PC-9 (cell line): ENCODE data around the gene UBR4. TPM values are rescaled to one million over a fixed set of nuclear protein-coding genes. Genes with fewer than 3 reads are reported as not detected.
A peak's percentile ranks its signal among the peaks of the same experiment; 100 is the strongest.

Source experiments
- BruUV-seq: library from RNA; stranded (reverse); fragments of 400-500 nt; replicated peaks from 2 replicates; lab custom pipeline; 2021; lab: Mats Ljungman, UMichigan
- CTCF ChIA-PET: fragments of 300-600 bp; sonication (Branson Sonifier 250); formaldehyde crosslinking; loops from one replicate; lab custom pipeline; 2022; ENCODE audit warnings: antibody characterized with exemption; lab: Charles Lee
- POLR2A ChIA-PET: fragments of 300-600 bp; sonication (Branson Sonifier 250); formaldehyde crosslinking; loops from one replicate; lab custom pipeline; 2022; ENCODE audit warnings: antibody characterized with exemption; ENCODE audit not compliant: unreplicated experiment; lab: Charles Lee
- DNase-seq, 2 experiments: peaks; one replicate each; pipeline versions ENCODE4 v3.0.0 to v3.0.0-alpha.2; 2015 to 2022; ENCODE audit warnings: mixed read lengths in 1 of 2
- H2AFZ ChIP-seq: fragments of 200-600 bp; sonication (generic); 2 replicates; pipeline ENCODE4 v1.8.1; 2017; ENCODE audit warnings: antibody characterized with exemption
- H3F3A ChIP-seq: fragments of 200-600 bp; sonication (generic); 2 replicates; pipeline ENCODE4 v1.8.1; 2017; ENCODE audit warnings: antibody characterized with exemption, mild to moderate bottlenecking, low read depth; ENCODE audit not compliant: insufficient read depth
- H3K27ac ChIP-seq: fragments of 200-600 bp; sonication (generic); 2 replicates; pipeline ENCODE4 v1.6.1; 2016; ENCODE audit warnings: mixed run types
- H3K27me3 ChIP-seq: fragments of 200-600 bp; sonication (generic); 2 replicates; pipeline ENCODE4 v1.6.1; 2016; ENCODE audit warnings: low read depth, mixed run types; ENCODE audit not compliant: insufficient read depth
- H3K36me3 ChIP-seq: fragments of 200-600 bp; sonication (generic); 2 replicates; pipeline ENCODE4 v1.6.1; 2016; ENCODE audit warnings: low read depth, mixed run types
- H3K4me1 ChIP-seq: fragments of 200-600 bp; sonication (generic); replicated peaks from 2 replicates; pipeline ENCODE4 v1.6.1; 2016; ENCODE audit warnings: mixed run types; ENCODE audit not compliant: insufficient read depth
- H3K4me2 ChIP-seq: fragments of 200-600 bp; sonication (generic); 2 replicates; pipeline ENCODE4 v1.6.1; 2017; ENCODE audit warnings: mixed run types
- H3K4me3 ChIP-seq: fragments of 200-600 bp; sonication (generic); 2 replicates; pipeline ENCODE4 v1.6.1; 2016; ENCODE audit warnings: mixed run types
- H3K79me2 ChIP-seq: fragments of 200-600 bp; sonication (generic); 2 replicates; pipeline ENCODE4 v1.6.1; 2017; ENCODE audit warnings: low read depth, mixed run types
- H3K9me2 ChIP-seq: fragments of 200-600 bp; sonication (generic); 2 replicates; pipeline ENCODE4 v1.8.1; 2017; ENCODE audit warnings: mild to moderate bottlenecking; ENCODE audit not compliant: insufficient read depth
- H3K9me3 ChIP-seq: fragments of 200-600 bp; sonication (generic); 2 replicates; pipeline ENCODE4 v1.8.1; 2016; ENCODE audit warnings: low read depth; ENCODE audit not compliant: insufficient read depth
- H4K20me1 ChIP-seq: fragments of 200-600 bp; sonication (generic); 2 replicates; pipeline ENCODE4 v1.8.1; 2017; ENCODE audit not compliant: insufficient read depth
- EZH2 ChIP-seq: fragments of 200-600 bp; sonication (generic); IDR thresholded peaks from 2 replicates; pipeline ENCODE4 v1.8.0; 2017; ENCODE audit warnings: antibody characterized with exemption, low read depth
- intact Hi-C: fragments of 100-400 bp; cut with micrococcal nuclease; formaldehyde crosslinking; loops from one replicate; pipeline ENCODE4 v1.10.0; 2022; ENCODE audit not compliant: unreplicated experiment
- total RNA-seq: library from RNA; stranded (reverse); gene quantifications from 2 replicates; pipeline ENCODE4 v1.2.3, GENCODE V29; 2021
- TF ChIP-seq, protein P1 (sequence below): fragments of 200-600 bp; sonication (generic); conservative IDR thresholded peaks from 2 replicates; pipeline ENCODE4 v1.6.1; 2017; ENCODE audit warnings: mixed run types, antibody characterized with exemption, mild to moderate bottlenecking, moderate library complexity

Gene UBR4
- total RNA-seq, 1 experiment from 2014 or later, result 117 TPM

- Histone ChIP-seq H3F3A (peaks cover 3% of the 10 kb centered on the region; the same call in 1 of the 2 replicates), H3K27me3 (no peaks in the 10 kb centered on the region), H3K9me3 (no peaks in the 10 kb centered on the region), H2AFZ (no peak overlapping the region), H3K4me2 (no peak overlapping the region), H3K36me3 (no peaks in the 10 kb centered on the region), H3K9me2 (no peaks in the 10 kb centered on the region), H3K4me3 (no peak overlapping the region), H4K20me1 (no peaks in the 10 kb centered on the region), H3K27ac (0 out of 2 replicates have a peak overlapping the region, but pooled peaks have one; percentile 62), H3K79me2 (no peaks in the 10 kb centered on the region), H3K4me1 (peaks cover 21% of the 10 kb centered on the region)
- no TSS peak for BruUV-seq
- no peak for TF ChIP-seq EZH2
- TF ChIP-seq, protein P1, sequence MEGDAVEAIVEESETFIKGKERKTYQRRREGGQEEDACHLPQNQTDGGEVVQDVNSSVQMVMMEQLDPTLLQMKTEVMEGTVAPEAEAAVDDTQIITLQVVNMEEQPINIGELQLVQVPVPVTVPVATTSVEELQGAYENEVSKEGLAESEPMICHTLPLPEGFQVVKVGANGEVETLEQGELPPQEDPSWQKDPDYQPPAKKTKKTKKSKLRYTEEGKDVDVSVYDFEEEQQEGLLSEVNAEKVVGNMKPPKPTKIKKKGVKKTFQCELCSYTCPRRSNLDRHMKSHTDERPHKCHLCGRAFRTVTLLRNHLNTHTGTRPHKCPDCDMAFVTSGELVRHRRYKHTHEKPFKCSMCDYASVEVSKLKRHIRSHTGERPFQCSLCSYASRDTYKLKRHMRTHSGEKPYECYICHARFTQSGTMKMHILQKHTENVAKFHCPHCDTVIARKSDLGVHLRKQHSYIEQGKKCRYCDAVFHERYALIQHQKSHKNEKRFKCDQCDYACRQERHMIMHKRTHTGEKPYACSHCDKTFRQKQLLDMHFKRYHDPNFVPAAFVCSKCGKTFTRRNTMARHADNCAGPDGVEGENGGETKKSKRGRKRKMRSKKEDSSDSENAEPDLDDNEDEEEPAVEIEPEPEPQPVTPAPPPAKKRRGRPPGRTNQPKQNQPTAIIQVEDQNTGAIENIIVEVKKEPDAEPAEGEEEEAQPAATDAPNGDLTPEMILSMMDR, result no peak
- no peak for DNase-seq
- intact Hi-C loops, result loop anchor here (5.0 kb wide), 1 partner anchor 33 kb away; no protein-coding TSS in a partner anchor
- ChIA-PET CTCF (no interaction called here), POLR2A (no interaction called here)
These were observed 144.4 kb downstream of the UBR4 start for GRCh38 chr1:19065526-19066247.

DNA sequence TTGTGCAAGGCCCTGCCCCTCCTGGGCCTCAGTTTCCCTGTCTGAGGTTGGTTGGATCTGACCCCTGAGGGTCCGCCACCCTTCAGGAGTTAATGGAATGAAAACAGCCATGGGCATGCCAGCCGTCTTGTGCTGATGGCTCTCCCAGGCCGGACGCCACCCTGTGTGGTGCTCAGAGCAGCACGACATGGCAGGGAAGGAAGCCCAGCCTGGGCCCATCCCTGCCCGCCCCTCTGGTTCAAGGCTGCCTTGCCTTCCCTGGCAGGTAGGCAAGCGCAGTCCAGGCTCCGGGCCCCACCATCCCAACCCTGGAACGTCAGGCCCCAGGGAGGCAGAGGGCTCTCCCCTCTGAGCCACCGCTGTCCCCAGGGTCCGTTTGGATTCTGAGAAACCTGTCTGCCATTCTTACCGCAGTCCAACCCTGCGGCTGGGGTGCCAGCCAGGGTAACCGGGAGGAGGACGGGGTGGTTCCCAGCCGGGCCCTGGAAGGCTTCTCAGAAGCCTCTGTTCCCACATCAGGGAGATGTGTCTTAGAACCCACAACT is 145.1 kb downstream of the UBR4 start:
- H3F3A ChIP-seq, result peaks cover 3% of the 10 kb centered on the region; the same call in 1 of the 2 replicates
- H3K9me3 ChIP-seq, result no peaks in the 10 kb centered on the region
- no peak for DNase-seq
- ChIA-PET CTCF (no interaction called here), POLR2A (no interaction called here)
- no peaks in the 10 kb centered on the region for H3K79me2 ChIP-seq
- no peaks in the 10 kb centered on the region for H3K36me3 ChIP-seq
- H3K27ac ChIP-seq, result no peak overlapping the region
- no TSS peak for BruUV-seq
- no peak for TF ChIP-seq EZH2
- TF ChIP-seq, protein P1, result no peak
- no peaks in the 10 kb centered on the region for H4K20me1 ChIP-seq
- H3K4me1 ChIP-seq, result peaks cover 21% of the 10 kb centered on the region
- no peaks in the 10 kb centered on the region for H3K27me3 ChIP-seq
- H3K9me2 ChIP-seq, result no peaks in the 10 kb centered on the region
- intact Hi-C loops, result loop anchor here (5.0 kb wide), 1 partner anchor 33 kb away; no protein-coding TSS in a partner anchor
- H2AFZ ChIP-seq, result no peak overlapping the region
- H3K4me2 ChIP-seq, result no peak overlapping the region
- no peak overlapping the region for H3K4me3 ChIP-seq

DNA sequence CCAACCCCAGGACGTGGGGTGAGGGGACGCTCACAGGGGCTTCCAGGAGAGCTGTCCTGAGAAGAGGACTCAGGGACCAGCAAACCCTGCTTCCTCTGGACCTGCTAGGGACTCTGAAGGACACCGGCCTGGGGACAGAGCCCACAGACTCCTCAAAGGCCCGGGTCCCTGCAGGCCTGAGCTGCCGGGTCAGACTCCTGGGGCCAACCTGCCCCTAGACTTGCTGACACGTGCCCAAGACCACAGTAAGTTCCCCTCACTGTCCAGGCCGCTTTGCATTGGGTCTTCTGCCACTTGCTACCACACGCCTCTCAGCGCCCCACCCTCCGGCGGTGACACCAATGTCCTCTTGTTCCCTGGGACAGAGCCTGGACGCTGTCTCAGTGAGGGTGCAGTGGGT is 146.9 kb downstream of the UBR4 start:
- H3K36me3 ChIP-seq, result no peaks in the 10 kb centered on the region

More for the DNA sequence above, 146.9 kb downstream of the UBR4 start:
- Histone ChIP-seq H3K27ac (no peak overlapping the region), H4K20me1 (no peaks in the 10 kb centered on the region), H3K4me3 (no peak overlapping the region), H3K9me3 (no peaks in the 10 kb centered on the region), H3K79me2 (no peaks in the 10 kb centered on the region), H3F3A (peaks cover 3% of the 10 kb centered on the region; the same call in 1 of the 2 replicates), H3K4me1 (peaks cover 21% of the 10 kb centered on the region), H3K9me2 (no peaks in the 10 kb centered on the region), H2AFZ (no peak overlapping the region), H3K27me3 (no peaks in the 10 kb centered on the region), H3K4me2 (no peak overlapping the region)
- ChIA-PET POLR2A (interaction anchor here (0.6 kb wide), 1 partner anchor 97 kb away, joined by 4 read pairs; no protein-coding TSS in a partner anchor), CTCF (no interaction called here)
- TF ChIP-seq, protein P1, result no peak
- no peak for TF ChIP-seq EZH2
- no peak for DNase-seq
- BruUV-seq, result no TSS peak
- intact Hi-C loops, result no loop called here
